Ectodermal cell (in vitro differentiated cells): Measurements from ENCODE around the gene RRAS.

Experiments used
- H3K27ac ChIP-seq: 2 replicates; pipeline ENCODE4 v1.7.0; 2013; ENCODE audit warnings: mild to moderate bottlenecking, low read depth, low read length; ENCODE audit not compliant: insufficient read depth, poor library complexity, severe bottlenecking
- H3K27me3 ChIP-seq: 2 replicates; pipeline ENCODE4 v1.7.0; 2013; ENCODE audit warnings: mild to moderate bottlenecking, low read length; ENCODE audit not compliant: insufficient read depth, control insufficient read depth, poor library complexity, severe bottlenecking
- H3K36me3 ChIP-seq: one replicate; pipeline ENCODE4 v1.7.0; 2013; ENCODE audit warnings: low read length; ENCODE audit not compliant: control insufficient read depth, insufficient read depth
- H3K4me1 ChIP-seq: one replicate; pipeline ENCODE4 v1.7.0; 2013; ENCODE audit warnings: low read length; ENCODE audit not compliant: control insufficient read depth, insufficient read depth
- H3K4me3 ChIP-seq: 2 replicates; pipeline ENCODE4 v1.7.0; 2013; ENCODE audit warnings: low read depth, low read length, control low read depth; ENCODE audit not compliant: insufficient read depth
- H3K9me3 ChIP-seq: 2 replicates; pipeline ENCODE4 v1.7.0; 2013; ENCODE audit warnings: mild to moderate bottlenecking, low read length, moderate library complexity; ENCODE audit not compliant: control insufficient read depth
- WGBS, 2 experiments: methylation state at CpG; one replicate each; pipeline ENCODE4 v1.1.7; 2013; ENCODE audit warnings: missing lambda C conversion rate in 2 of 2; 5-methylcytosine and 5-hydroxymethylcytosine counted together

The RRAS gene

GRCh38 chr19:49684251-49684982 lies 44.5 kb upstream of the RRAS start:
- H3K36me3 ChIP-seq, result peaks cover 45% of the 10 kb centered on the region

GRCh38 chr19:49683814-49684250 lies 43.9 kb upstream of the RRAS start:
- Histone ChIP-seq H3K4me3 (no peak overlapping the region), H3K27ac (no peak overlapping the region), H3K4me1 (peaks cover 22% of the 10 kb centered on the region), H3K36me3 (peaks cover 45% of the 10 kb centered on the region), H3K9me3 (no peaks in the 10 kb centered on the region), H3K27me3 (no peaks in the 10 kb centered on the region)
- whole genome bisulfite sequencing, 2 experiments, result 96 to 97% methylated on average over 18 of the region's 18 CpGs

More at GRCh38 chr19:49684251-49684982, 44.5 kb upstream of the RRAS start:
- no peaks in the 10 kb centered on the region for H3K27me3 ChIP-seq
- WGBS, 2 experiments, result 93 to 95% methylated on average over 35 of the region's 35 CpGs
- no peaks in the 10 kb centered on the region for H3K9me3 ChIP-seq
- H3K4me1 ChIP-seq, result peaks cover 18% of the 10 kb centered on the region
- H3K4me3 ChIP-seq, result no peak overlapping the region
- H3K27ac ChIP-seq, result no peak overlapping the region

DNA sequence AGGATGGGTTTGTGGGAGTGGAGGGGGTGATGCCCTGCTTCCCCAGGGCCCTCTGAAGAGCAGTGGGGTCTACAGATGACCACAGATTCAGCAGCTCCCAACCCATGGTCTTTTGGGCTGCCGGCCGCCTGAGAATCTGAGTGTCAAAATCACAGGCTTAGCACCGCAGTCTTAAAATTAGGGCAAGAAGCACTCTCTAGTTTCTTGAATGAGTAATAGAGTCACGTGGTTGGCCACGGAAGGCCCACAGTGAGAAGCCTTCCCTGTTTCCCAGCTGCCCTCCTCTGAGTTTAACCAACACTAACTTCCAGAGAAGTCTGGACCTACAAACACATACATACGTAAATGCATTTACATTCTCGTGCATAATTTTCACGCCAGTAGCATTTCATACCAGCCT lies 42.3 kb upstream of the RRAS start:
- Histone ChIP-seq H3K27ac (no peak overlapping the region), H3K4me3 (no peak overlapping the region), H3K36me3 (peaks cover 35% of the 10 kb centered on the region), H3K27me3 (no peaks in the 10 kb centered on the region), H3K4me1 (peaks cover 20% of the 10 kb centered on the region), H3K9me3 (no peaks in the 10 kb centered on the region)
- WGBS, 2 experiments, result 96% methylated on average over 8 of the region's 8 CpGs

- peaks cover 32% of the 10 kb centered on the region for H3K36me3 ChIP-seq
- peaks cover 20% of the 10 kb centered on the region for H3K4me1 ChIP-seq
- H3K9me3 ChIP-seq, result no peaks in the 10 kb centered on the region
- no peak overlapping the region for H3K27ac ChIP-seq
- no peak overlapping the region for H3K4me3 ChIP-seq
- 96% methylated on average over 19 of the region's 19 CpGs for WGBS, 2 experiments
- H3K27me3 ChIP-seq, result no peaks in the 10 kb centered on the region
These were observed 41.9 kb upstream of the RRAS start for GRCh38 chr19:49681830-49682229.

DNA sequence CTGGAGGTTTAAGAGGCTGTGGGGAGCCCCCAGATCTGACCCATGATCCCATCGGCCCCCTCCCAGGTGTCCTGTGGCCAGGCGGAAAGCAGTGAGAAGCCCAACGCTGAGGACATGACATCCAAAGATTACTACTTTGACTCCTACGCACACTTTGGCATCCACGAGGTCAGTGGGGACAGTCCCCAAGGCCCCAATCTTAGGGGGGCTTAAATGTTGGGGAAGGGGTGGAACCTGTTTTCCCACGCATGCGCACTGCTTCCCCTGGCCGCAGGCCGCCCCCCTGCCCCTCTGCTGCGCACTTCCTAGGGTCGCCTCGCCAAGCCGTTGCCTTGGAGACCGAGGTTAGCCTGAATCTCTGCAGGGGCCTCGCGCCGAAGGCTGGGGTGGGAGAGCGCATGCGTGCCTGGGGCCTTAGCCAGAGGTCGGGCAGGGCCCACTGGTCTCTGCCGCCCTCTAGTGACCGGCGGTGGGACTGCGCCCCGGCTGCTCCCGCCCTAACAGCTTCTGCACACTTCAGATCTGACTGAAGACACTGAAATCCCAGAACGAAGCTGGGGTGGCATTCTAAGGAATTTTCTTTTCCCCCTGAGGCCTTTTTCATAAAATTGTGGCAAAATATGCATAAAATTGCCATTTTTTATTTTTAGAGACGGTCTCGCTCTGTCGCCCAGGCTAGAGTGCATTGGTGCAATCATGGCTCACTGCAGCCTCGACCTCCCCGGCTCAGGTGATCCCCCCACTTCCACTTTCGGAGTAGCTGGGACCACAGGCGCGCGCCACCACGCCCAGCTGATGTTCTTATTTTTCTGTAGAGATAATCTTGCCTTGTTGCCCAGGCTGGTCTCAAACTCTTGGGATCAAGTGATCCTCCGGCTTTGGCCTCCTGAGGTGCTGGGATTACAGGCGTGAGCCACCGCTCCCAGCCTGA lies 40.7 kb upstream of the RRAS start:
- Histone ChIP-seq H3K4me1 (peaks cover 20% of the 10 kb centered on the region), H3K9me3 (no peaks in the 10 kb centered on the region), H3K36me3 (peaks cover 32% of the 10 kb centered on the region), H3K27me3 (no peaks in the 10 kb centered on the region), H3K27ac (peak overlapping the region; percentile 76), H3K4me3 (peak overlapping the region; percentile 31)
- WGBS, 2 experiments, result 36 to 37% methylated on average over 40 of the region's 40 CpGs

DNA sequence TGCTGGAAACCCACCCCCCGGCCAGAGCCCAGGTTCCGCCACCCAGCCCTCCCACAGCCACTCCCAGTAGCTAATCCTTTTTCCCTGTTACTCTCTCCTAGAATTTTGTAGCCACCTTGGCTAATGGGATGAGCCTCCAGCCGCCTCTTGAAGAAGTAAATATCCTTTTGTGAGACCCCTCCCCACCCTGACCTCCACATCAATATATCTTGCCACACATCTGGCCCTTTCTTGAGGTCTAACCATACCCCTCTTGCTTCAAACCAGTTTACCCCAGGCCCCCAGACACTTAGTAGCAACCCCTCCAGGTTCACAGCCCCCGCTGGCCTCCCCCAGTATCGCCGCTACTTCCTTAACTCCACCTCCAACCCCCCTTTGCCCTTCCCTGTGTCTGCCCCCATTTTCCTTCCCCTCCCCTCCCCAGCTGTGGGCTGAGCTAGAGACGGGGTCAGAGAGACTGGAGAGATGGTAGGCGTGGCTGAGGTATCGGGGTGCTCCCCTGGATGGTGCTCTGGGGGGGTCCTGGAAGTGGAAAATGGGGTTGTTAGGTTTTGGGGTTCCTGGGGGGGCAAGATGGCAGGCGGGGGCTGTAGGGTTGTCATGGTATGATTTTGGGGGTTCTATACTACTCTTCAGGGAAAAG lies 39.9 kb upstream of the RRAS start:
- peak overlapping the region; percentile 31 for H3K4me3 ChIP-seq
- peaks cover 28% of the 10 kb centered on the region for H3K36me3 ChIP-seq
- peak overlapping the region; percentile 76 for H3K27ac ChIP-seq
- H3K9me3 ChIP-seq, result no peaks in the 10 kb centered on the region
- WGBS, 2 experiments, result 41 to 52% methylated on average over 9 to 10 of the region's 10 CpGs
- no peaks in the 10 kb centered on the region for H3K27me3 ChIP-seq
- H3K4me1 ChIP-seq, result peaks cover 20% of the 10 kb centered on the region

DNA sequence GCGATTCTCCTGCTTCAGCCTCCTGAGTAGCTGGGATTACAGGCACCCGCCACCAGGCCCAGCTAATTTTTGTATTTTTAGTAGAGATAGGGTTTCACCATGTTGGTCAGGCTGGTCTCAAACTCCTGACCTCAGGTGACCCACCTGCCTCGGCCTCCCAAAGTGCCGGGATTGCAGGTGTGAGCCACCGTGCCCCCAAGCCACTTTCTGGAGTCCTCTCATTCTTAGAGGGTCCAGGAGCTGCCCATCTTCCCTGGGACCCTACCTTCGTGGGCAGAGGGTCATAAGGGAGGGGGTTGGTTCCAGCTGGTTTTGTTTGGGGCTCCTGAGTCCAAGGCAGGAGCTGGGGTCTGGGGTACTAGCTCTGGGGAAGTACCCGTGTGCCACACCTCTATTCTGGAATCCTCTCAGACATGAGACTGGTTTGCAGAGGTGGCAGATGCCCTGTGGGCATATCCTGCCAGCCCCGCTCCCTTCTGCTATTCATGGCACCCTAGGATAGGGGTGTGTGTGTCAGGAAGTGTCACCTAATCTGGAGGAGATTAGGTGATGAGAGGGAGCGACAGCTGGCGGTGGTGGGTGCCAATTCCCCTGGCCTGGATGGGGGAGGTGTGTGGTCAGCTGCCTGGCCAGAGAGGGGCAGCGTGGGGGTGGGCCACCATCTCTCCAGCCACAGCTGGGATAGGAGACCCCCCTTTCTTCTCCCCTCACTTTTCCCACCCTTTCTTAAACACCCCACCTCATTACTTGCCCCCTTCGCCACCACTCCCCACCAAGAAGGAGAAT lies 39.2 kb upstream of the RRAS start:
- H3K36me3 ChIP-seq, result peaks cover 23% of the 10 kb centered on the region
- H3K27me3 ChIP-seq, result no peaks in the 10 kb centered on the region
- H3K4me1 ChIP-seq, result peaks cover 20% of the 10 kb centered on the region
- peak overlapping the region; percentile 31 for H3K4me3 ChIP-seq
- H3K9me3 ChIP-seq, result no peaks in the 10 kb centered on the region
- peak overlapping the region; percentile 76 for H3K27ac ChIP-seq
- WGBS, 2 experiments, result 74 to 78% methylated on average over 12 of the region's 12 CpGs

DNA sequence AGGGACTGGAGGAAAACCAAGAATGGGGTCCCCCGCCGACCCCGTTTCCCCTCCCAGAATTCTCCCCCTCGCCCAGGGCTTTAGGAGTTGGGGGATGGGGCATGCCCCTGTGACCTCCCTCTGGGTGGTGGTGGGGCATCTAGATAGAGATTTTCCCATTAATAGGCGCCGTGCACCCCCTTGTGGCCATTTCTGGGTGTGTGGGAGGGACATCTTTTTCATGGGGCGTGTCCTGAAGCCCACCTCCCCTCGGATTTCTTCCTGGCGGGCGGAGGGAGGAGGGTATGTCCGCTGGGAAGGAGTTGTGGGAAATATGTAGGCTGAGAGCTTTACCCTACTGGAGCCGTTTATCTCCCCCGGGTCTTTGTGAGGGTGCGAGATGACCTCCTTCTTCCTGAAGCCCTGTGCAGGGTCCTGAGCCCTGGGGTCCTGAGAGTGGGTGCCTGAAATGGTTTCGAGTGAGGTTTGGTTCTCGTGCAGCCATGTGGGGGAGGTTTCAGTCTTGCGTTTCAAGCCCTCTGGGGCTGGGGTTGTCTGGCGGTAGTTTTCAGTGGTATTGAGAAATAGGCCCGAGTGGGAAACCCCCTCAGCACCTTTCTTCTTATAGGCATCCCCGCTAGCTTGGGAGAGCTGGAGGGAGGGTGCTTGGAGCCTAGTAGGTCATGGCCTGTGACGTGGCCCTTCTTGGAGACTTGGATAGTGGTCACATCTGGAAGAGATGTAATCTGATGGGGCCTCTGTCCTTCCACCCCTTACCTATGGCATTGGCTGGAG lies 38.1 kb upstream of the RRAS start:
- Histone ChIP-seq H3K9me3 (no peaks in the 10 kb centered on the region), H3K36me3 (peaks cover 17% of the 10 kb centered on the region), H3K4me1 (peaks cover 20% of the 10 kb centered on the region), H3K27ac (peak overlapping the region; percentile 93), H3K4me3 (peak overlapping the region; percentile 78), H3K27me3 (no peaks in the 10 kb centered on the region)
- 4 to 5% methylated on average over 21 of the region's 21 CpGs for WGBS, 2 experiments
